ENCODE results near the gene IFT74.

IFT74 gene

DNA sequence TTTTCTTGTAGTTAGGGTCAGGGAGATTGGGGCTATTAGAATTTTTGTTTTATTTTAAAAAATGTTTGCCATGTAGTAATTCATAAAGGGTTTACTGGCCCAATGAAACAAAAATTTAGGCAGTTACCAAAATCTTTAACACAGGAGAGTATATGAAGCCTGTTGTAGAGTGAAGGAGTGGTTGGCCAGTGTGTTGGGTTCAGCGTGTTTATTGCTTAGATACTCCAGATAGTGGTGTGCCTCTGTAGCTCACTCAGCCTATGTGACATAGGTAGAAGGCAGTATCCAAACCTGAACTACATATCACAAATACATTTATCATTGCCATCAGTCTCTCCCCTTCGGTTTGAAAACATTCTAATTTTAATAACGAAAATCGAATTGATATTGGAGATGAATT is 154.0 kb downstream of the IFT74 start:
- TF ChIP-seq CTCF (IDR thresholded peaks at IDR 0.05; ENCODE audit: extremely low read depth, insufficient read depth, missing control alignments) = no peak
- in situ Hi-C loops (cut with MboI; ENCODE audit: low pct_unique_long_range_greater_than_20kb, low sequenced_read_pairs, unreplicated experiment) = no loop called here

GRCh38 chr9:27112235-27112634 is 156.0 kb downstream of the IFT74 start:
- TF ChIP-seq CTCF (IDR thresholded peaks at IDR 0.05; ENCODE audit: extremely low read depth, insufficient read depth, missing control alignments) = no peak
- no peak for DNase-seq (ENCODE audit: low spot score)
- in situ Hi-C loops (cut with MboI; ENCODE audit: low pct_unique_long_range_greater_than_20kb, low sequenced_read_pairs, unreplicated experiment) = no loop called here

More for the DNA sequence above, 154.0 kb downstream of the IFT74 start:
- no peak for DNase-seq (ENCODE audit: low spot score)
